ENCODE data around the gene INF2.

DNA sequence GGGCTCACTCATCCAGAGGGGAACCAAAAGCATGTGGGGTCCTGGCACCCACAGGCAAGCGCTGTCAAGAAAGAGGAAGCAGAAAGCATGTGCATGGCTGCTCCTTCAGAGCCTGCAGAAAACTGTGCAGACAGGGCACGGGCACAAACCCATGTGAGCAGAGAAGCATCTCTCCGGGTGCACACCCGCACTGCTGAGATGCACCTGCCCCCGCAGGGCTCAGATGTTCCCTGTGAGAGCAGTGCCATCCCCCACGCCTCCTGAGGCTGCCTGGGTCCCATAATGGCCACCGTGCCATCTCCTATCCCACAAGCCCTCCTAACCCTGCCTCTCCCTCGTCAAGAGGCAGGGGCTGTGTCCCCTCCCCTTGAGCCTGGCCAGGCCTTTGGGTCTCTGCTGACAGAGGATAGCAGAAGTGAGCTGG is 32.3 kb upstream of the INF2 start:
- TF ChIP-seq, protein P1, sequence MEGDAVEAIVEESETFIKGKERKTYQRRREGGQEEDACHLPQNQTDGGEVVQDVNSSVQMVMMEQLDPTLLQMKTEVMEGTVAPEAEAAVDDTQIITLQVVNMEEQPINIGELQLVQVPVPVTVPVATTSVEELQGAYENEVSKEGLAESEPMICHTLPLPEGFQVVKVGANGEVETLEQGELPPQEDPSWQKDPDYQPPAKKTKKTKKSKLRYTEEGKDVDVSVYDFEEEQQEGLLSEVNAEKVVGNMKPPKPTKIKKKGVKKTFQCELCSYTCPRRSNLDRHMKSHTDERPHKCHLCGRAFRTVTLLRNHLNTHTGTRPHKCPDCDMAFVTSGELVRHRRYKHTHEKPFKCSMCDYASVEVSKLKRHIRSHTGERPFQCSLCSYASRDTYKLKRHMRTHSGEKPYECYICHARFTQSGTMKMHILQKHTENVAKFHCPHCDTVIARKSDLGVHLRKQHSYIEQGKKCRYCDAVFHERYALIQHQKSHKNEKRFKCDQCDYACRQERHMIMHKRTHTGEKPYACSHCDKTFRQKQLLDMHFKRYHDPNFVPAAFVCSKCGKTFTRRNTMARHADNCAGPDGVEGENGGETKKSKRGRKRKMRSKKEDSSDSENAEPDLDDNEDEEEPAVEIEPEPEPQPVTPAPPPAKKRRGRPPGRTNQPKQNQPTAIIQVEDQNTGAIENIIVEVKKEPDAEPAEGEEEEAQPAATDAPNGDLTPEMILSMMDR (IDR thresholded peaks at IDR 0.05; ENCODE audit: low read length) = no peak
- TF ChIP-seq EZH2 (IDR thresholded peaks at IDR 0.05; ENCODE audit: borderline replicate concordance, low read length) = no peak
